HL-60 (cell line): ENCODE results near the gene BGN.

Source experiments
- CTCF ChIP-seq: IDR thresholded peaks from one replicate; pipeline ENCODE4 v1.5.1; 2011; ENCODE audit warnings: low read length, control low read depth, inconsistent platforms; ENCODE audit not compliant: insufficient read depth
- POLR2AphosphoS5 ChIP-seq: IDR thresholded peaks from 2 replicates; pipeline ENCODE4 v1.6.1; 2012; ENCODE audit warnings: low read depth

- no peak for TF ChIP-seq CTCF
- TF ChIP-seq POLR2AphosphoS5: no peak
Measured at GRCh38 chrX:153557618-153558355, 63.0 kb downstream of the BGN start.
